Esophagus squamous epithelium (tissue), 4 donors: Measurements from ENCODE around the gene TGFB1I1.

Experiments used
- CTCF ChIP-seq, 6 experiments: fragments of 450-650 bp in 4 of 6; fragments of 200-600 bp in 2 of 6; sonication (generic) in 2 of 6; IDR thresholded peaks; one replicate each; pipeline ENCODE4 v1.5.1; 2016 to 2019; ENCODE audit warnings: antibody characterized with exemption in 6 of 6, mild to moderate bottlenecking in 4 of 6, moderate library complexity in 4 of 6
- POLR2A ChIP-seq, 4 donors: fragments of 450-650 bp; IDR thresholded peaks; one replicate each; pipeline ENCODE4 v1.6.1; 2017; ENCODE audit warnings: antibody characterized with exemption in 4 of 4, mild to moderate bottlenecking in 4 of 4, moderate library complexity in 3 of 4

DNA sequence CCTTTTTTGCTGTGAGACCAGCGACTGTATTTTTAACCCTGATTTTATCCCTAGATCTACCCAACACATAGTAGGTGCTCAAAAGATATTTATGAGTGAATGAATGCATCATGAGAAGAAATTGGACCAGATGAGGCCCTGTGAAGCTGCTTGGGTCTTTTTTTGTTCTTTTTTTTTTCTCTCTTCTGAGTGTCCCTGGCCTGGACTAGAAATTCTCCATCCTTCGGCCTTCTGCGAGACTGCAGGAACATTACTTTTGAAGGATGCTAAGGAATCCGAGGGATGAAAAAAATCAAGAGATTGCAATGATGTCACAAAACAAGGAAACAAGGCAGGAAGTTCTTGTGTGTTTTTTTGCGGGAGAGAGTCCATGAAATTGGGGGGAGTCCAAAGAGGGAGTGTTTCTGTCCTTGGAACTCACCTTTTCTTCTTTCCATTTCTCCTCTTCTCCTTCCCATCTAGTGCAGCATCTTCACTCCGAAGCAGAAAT is 36.8 kb downstream of the TGFB1I1 start:
- TF ChIP-seq CTCF (IDR thresholded peaks at IDR 0.05): no peak
- TF ChIP-seq POLR2A (IDR thresholded peaks at IDR 0.05): no peak
